Keratinocyte (primary cell): Measurements from ENCODE around the gene BAIAP2.

Experiments used
- CTCF ChIP-seq, 3 experiments: IDR thresholded peaks in 1 of 3; conservative IDR thresholded peaks in 1 of 3; optimal IDR thresholded peaks in 1 of 3; 2 replicates in 2 of 3; 3 replicates in 1 of 3; pipeline versions ENCODE3 to v1.5.1; 2011; ENCODE audit warnings: low read length in 3 of 3, mild to moderate bottlenecking in 3 of 3, moderate library complexity in 2 of 3, control low read depth in 1 of 3, inconsistent platforms in 1 of 3; ENCODE audit not compliant: insufficient read depth in 2 of 3; ENCODE audit errors: extremely low read depth in 1 of 3
- EZH2 ChIP-seq: IDR thresholded peaks from one replicate; pipeline ENCODE4 v1.6.1; 2012; ENCODE audit warnings: inconsistent platforms, mild to moderate bottlenecking, low read length, moderate library complexity

GRCh38 chr17:81012574-81013447 is 22.1 kb upstream of the BAIAP2 start:
- TF ChIP-seq EZH2 (no peak), CTCF (optimal IDR thresholded peaks at IDR 0.05 in 1 of 3, IDR thresholded peaks at IDR 0.05 in 1 of 3, conservative IDR thresholded peaks at IDR 0.05 in 1 of 3; ENCODE audit: extremely low read depth in 1 of 3, insufficient read depth in 2 of 3, low read length in 3 of 3) (no peak)
